Activated naive CD4-positive, alpha-beta T cell treated with anti-CD3 and anti-CD28 coated beads for 36 hours (primary cell): ENCODE results near the gene CYS1. TPM values are rescaled to one million over a fixed set of nuclear protein-coding genes. Genes with fewer than 3 reads are reported as not detected.

ENCODE experiments used
- CTCF ChIA-PET: fragments of 350-600 bp; sonication (Branson Sonifier 250); formaldehyde crosslinking; loops from one replicate; lab custom pipeline; 2021; ENCODE audit warnings: antibody characterized with exemption; lab: Charles Lee
- DNase-seq: peaks from one replicate; pipeline ENCODE4 v3.0.0-alpha.2; 2020
- H3K27ac Mint-ChIP-seq: one replicate; pipeline ENCODE4 v1.8.0; 2021; ENCODE audit warnings: mild to moderate bottlenecking, mixed read lengths
- H3K27me3 Mint-ChIP-seq: one replicate; pipeline ENCODE4 v1.8.0; 2021; ENCODE audit warnings: low read depth, mixed read lengths
- H3K36me3 Mint-ChIP-seq: one replicate; pipeline ENCODE4 v1.8.0; 2021; ENCODE audit warnings: low read depth, mixed read lengths
- H3K4me1 Mint-ChIP-seq: one replicate; pipeline ENCODE4 v1.8.0; 2021; ENCODE audit warnings: low read depth, mixed read lengths
- H3K4me3 Mint-ChIP-seq: one replicate; pipeline ENCODE4 v1.8.0; 2021; ENCODE audit warnings: mild to moderate bottlenecking, moderate library complexity, mixed read lengths
- H3K9me3 Mint-ChIP-seq: one replicate; pipeline ENCODE4 v1.8.0; 2021; ENCODE audit warnings: mixed read lengths
- intact Hi-C: fragments of 100-400 bp; cut with micrococcal nuclease; formaldehyde crosslinking; loops from one replicate; pipeline ENCODE4 v1.15.1; 2023
- total RNA-seq, 2 experiments: library from RNA; stranded (reverse); gene quantifications; one replicate each; pipeline ENCODE4 v1.2.3, GENCODE V29; 2021

The CYS1 gene
- total RNA-seq, 2 experiments from 2014 or later = not detected

- CTCF ChIA-PET = interaction anchor here (0.5 to 10.3 kb wide), 4 partner anchors 8 to 422 kb away, joined by 3 to 131 read pairs (median 48); no protein-coding TSS in a partner anchor
- H3K27me3 Mint-ChIP-seq = peaks cover 3% of the 10 kb centered on the region
- H3K36me3 Mint-ChIP-seq = no peaks in the 10 kb centered on the region
- peak overlapping the region; percentile 33 for H3K27ac Mint-ChIP-seq
- H3K9me3 Mint-ChIP-seq = no peaks in the 10 kb centered on the region
- DNase-seq = peak; percentile 87
- peaks cover 15% of the 10 kb centered on the region for H3K4me1 Mint-ChIP-seq
- peak overlapping the region; percentile 59 for H3K4me3 Mint-ChIP-seq
- intact Hi-C loops = loop anchor here (1.0 kb wide), 3 partner anchors 76 to 201 kb away; partner anchors contain the start of genes GRHL1 and TAF1B
Observed at GRCh38 chr2:10043906-10044601, 36.2 kb downstream of the CYS1 start.

- H3K9me3 Mint-ChIP-seq = no peaks in the 10 kb centered on the region
- no peaks in the 10 kb centered on the region for H3K36me3 Mint-ChIP-seq
- H3K27me3 Mint-ChIP-seq = peaks cover 3% of the 10 kb centered on the region
- CTCF ChIA-PET = interaction anchor here (0.5 to 10.3 kb wide), 3 partner anchors 59 to 421 kb away, joined by 3 to 131 read pairs (median 3); no protein-coding TSS in a partner anchor
- DNase-seq = peak; percentile 55
- H3K27ac Mint-ChIP-seq = peak within 1 kb of the TSS; percentile 33
- H3K4me1 Mint-ChIP-seq = peaks cover 15% of the 10 kb centered on the region
- H3K4me3 Mint-ChIP-seq = peak within 1 kb of the TSS; percentile 66
- intact Hi-C loops = no loop called here
Observed at GRCh38 chr2:10043256-10043905, 36.8 kb downstream of the CYS1 start, which contains the start of gene KLF11. Gene KLF11, plus strand, starts transcription at chr2:10043550. Its CDS starts 167 bp downstream, at chr2:10043717.

DNA sequence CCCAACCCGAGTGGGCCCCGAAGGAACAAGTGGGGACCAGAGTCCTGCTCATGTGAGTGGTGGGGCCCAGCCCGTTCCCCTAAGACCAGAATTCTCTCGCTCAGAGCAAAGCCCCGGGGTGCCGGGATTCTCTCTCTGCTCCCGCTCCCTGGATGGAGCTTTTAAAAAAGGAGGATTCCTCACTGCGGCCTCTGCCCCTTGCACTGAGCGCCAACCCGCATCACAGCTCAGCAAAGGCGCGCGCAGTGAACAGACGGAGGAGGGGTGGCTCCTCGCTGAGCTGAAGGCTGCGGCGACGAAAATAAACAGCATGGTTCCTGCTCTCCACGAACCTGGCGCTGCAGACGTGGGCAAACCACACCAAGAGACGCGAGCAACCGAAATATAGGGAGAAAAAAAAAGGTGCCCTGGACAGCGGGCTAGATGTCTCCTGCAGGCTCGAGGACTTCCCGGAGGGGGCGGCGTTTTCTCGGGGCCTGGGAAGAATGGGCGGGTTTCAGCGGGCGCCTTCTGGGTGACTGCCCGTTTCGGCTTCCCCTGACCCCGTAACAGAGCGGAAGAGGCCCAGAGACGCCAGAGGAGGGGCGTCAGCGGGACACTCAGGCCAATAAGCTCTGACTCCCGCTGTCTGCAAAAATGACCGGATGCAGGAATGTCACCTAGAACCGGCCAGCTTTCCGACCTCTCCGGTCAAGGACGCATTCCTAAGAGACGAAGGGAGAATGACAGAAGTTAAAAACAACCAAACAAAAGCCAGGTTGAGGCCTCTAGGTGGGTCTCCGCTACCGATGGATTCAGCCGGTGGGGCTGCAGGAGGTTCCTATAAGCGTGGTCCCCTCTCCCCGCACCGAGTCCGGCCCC lies 37.7 kb downstream of the CYS1 start:
- Mint-ChIP-seq H3K4me1 (peaks cover 15% of the 10 kb centered on the region), H3K27me3 (peaks cover 3% of the 10 kb centered on the region), H3K36me3 (no peaks in the 10 kb centered on the region), H3K9me3 (no peaks in the 10 kb centered on the region), H3K4me3 (peak overlapping the region; percentile 66), H3K27ac (no peak overlapping the region)
- peak; percentile 26 for DNase-seq
- CTCF ChIA-PET = interaction anchor here (1.0 to 1.6 kb wide), 3 partner anchors 13 to 229 kb away, joined by 3 to 8 read pairs (median 3); no protein-coding TSS in a partner anchor
- intact Hi-C loops = no loop called here

DNA sequence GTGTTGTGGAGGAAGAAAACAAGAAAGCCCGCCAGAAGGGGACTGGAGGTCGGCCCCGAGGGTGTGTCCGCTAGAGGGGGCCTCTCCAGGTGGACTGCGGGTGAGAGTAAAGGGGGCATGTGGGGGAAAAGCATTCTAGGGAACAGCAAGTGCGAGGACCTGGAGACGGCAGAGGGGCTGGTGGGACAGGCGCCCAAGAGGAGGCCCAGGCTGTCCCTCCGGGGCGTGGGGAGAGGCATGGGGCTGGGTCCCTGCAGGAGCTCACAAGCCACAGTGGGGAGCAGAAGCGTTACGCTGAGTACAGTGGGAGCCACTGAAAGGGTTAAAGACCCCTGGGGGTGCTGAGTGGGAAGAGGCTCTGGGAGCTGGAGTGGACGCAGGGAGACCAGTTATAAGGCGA lies 38.5 kb downstream of the CYS1 start:
- Mint-ChIP-seq H3K36me3 (no peaks in the 10 kb centered on the region), H3K9me3 (no peaks in the 10 kb centered on the region), H3K27ac (no peak overlapping the region), H3K4me3 (no peak overlapping the region), H3K4me1 (peaks cover 15% of the 10 kb centered on the region), H3K27me3 (peaks cover 3% of the 10 kb centered on the region)
- no peak for DNase-seq
- CTCF ChIA-PET = interaction anchor here (1.3 to 1.6 kb wide), 2 partner anchors 12 to 57 kb away, joined by 3 to 8 read pairs; no protein-coding TSS in a partner anchor
- intact Hi-C loops = no loop called here

GRCh38 chr2:10039658-10040410 lies 40.4 kb downstream of the CYS1 start:
- CTCF ChIA-PET = interaction anchor here (0.6 kb wide), 1 partner anchor 585 kb away, joined by 3 read pairs; no protein-coding TSS in a partner anchor
- intact Hi-C loops = no loop called here
- no peaks in the 10 kb centered on the region for H3K9me3 Mint-ChIP-seq
- no peak for DNase-seq
- no peak overlapping the region for H3K4me3 Mint-ChIP-seq
- H3K36me3 Mint-ChIP-seq = no peaks in the 10 kb centered on the region
- peaks cover 3% of the 10 kb centered on the region for H3K27me3 Mint-ChIP-seq
- no peak overlapping the region for H3K27ac Mint-ChIP-seq
- peaks cover 12% of the 10 kb centered on the region for H3K4me1 Mint-ChIP-seq

DNA sequence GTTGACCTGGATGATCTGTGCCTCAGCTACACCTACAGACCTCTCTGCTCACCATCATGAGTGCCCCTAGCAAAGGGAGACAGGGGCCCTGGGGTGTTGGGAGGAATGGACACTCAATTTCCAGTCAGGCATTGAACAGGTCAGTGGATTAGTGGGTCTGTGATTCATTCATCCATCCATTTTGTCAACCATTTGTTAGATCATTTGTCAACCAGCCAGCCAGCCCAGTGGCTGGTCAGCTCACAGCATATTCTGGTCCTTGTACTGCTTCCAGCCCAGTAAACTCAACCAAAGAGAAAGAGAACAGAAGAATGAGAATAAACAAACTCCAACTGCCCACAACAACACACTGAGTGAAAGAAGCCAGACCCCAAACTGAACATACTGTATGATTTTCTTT lies 41.5 kb downstream of the CYS1 start:
- Mint-ChIP-seq H3K4me3 (no peak overlapping the region), H3K36me3 (no peaks in the 10 kb centered on the region), H3K4me1 (peaks cover 6% of the 10 kb centered on the region), H3K27me3 (peaks cover 3% of the 10 kb centered on the region), H3K9me3 (no peaks in the 10 kb centered on the region), H3K27ac (no peak overlapping the region)
- no peak for DNase-seq
- intact Hi-C loops = no loop called here
- CTCF ChIA-PET = interaction anchor here (0.6 to 0.8 kb wide), 2 partner anchors 10 to 14 kb away, joined by 3 to 4 read pairs; no protein-coding TSS in a partner anchor

DNA sequence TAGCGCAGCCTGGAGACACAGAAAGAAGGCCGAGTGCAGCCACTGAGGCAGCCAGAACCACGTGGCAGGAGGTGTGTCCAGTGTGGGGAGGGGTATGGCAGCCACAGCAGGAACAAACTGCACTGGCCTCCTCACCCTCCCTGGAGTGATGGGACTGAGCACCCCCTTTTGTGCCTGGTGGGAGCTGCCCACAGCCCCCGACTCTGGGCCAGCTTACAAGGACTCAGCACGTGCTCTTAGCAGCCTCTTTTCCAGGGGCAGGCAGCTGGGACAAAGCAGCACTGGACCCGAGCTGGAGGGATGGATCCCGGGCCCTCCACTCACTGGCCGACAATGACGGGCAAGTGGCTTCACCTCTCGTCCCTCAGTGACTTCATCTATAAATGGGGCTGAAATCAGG lies 42.1 kb downstream of the CYS1 start:
- Mint-ChIP-seq H3K27me3 (peaks cover 3% of the 10 kb centered on the region), H3K27ac (no peak overlapping the region), H3K9me3 (no peaks in the 10 kb centered on the region), H3K36me3 (no peaks in the 10 kb centered on the region), H3K4me3 (no peak overlapping the region), H3K4me1 (peaks cover 6% of the 10 kb centered on the region)
- no peak for DNase-seq
- intact Hi-C loops = no loop called here
- CTCF ChIA-PET = interaction anchor here (0.6 to 1.0 kb wide), 2 partner anchors 10 to 53 kb away, joined by 3 read pairs; no protein-coding TSS in a partner anchor

DNA sequence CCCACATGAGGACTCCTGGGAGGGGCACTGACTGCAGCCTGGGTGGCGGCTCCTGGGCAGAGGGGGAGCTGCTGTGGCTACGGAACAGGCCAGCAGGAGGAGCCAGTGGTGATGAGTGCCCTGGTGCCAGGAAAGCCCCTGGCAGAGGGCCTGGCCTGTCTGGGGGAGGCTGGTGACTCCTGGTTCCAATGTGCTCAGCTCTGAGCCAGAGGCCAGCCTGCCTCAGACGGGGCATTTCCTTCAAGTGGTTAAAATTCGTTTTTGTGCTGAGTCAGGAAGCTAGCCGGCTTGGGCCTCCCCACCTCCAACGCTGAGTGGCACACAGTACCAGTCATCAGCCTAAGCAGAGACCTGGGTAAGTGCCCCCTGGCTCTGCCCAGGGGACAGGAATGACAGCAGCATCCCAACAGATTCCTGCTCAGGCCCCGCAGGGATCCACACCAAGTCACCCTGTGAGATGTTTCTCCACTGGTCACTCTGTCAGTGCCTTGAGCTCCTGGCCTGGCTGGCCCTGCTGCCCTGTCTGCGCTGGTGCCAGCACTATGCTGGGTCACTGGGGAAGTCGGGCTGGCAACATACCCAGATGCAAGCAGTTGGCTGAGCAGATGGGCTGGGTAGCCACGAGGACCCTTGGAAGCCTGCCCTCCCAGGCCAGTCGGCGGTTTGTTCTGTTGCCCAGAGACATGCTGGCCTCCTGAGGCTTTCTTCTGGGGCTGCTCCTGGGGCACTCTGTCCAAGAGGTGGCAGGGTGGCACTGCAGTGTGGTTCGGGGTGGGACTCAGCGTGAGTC lies 43.9 kb downstream of the CYS1 start:
- CTCF ChIA-PET = interaction anchor here (0.6 to 2.0 kb wide), 6 partner anchors 9 to 244 kb away, joined by 4 to 12 read pairs (median 7); no protein-coding TSS in a partner anchor
- Mint-ChIP-seq H3K27me3 (no peaks in the 10 kb centered on the region), H3K9me3 (no peaks in the 10 kb centered on the region), H3K36me3 (no peaks in the 10 kb centered on the region), H3K4me3 (no peak overlapping the region), H3K27ac (no peak overlapping the region), H3K4me1 (no peaks in the 10 kb centered on the region)
- peak; percentile 61 for DNase-seq
- intact Hi-C loops = no loop called here

GRCh38 chr2:10035633-10036032 lies 44.6 kb downstream of the CYS1 start:
- DNase-seq = no peak
- CTCF ChIA-PET = interaction anchor here (1.2 to 2.0 kb wide), 5 partner anchors 9 to 221 kb away, joined by 4 to 12 read pairs (median 8); no protein-coding TSS in a partner anchor
- Mint-ChIP-seq H3K4me3 (no peak overlapping the region), H3K36me3 (no peaks in the 10 kb centered on the region), H3K27ac (no peak overlapping the region), H3K9me3 (no peaks in the 10 kb centered on the region), H3K4me1 (no peaks in the 10 kb centered on the region), H3K27me3 (no peaks in the 10 kb centered on the region)
- intact Hi-C loops = no loop called here

GRCh38 chr2:10035053-10035422 lies 45.2 kb downstream of the CYS1 start:
- H3K4me3 Mint-ChIP-seq = no peak overlapping the region
- peaks cover 2% of the 10 kb centered on the region for H3K4me1 Mint-ChIP-seq
- DNase-seq = no peak
- intact Hi-C loops = no loop called here
- CTCF ChIA-PET = interaction anchor here (1.6 to 2.0 kb wide), 4 partner anchors 12 to 220 kb away, joined by 6 to 12 read pairs (median 8); no protein-coding TSS in a partner anchor
- no peaks in the 10 kb centered on the region for H3K27me3 Mint-ChIP-seq
- H3K36me3 Mint-ChIP-seq = no peaks in the 10 kb centered on the region
- no peak overlapping the region for H3K27ac Mint-ChIP-seq
- no peaks in the 10 kb centered on the region for H3K9me3 Mint-ChIP-seq
